Measurements from ENCODE around the gene OR8J3.

- TF ChIP-seq POLR2AphosphoS5 (IDR thresholded peaks at IDR 0.05), result no peak
- no peak for TF ChIP-seq POLR2A (IDR thresholded peaks at IDR 0.05)
Measured at GRCh38 chr11:56093008-56093407, 47.0 kb downstream of the OR8J3 start, which contains the start of gene OR8I2.

Data from suprapubic skin (tissue), 4 donors.